DMS114 treated with DMSO at 0.1 percent for 48 hours (cell line): ENCODE data around the gene OR1J2.
"Not testable (repeated sequence)": the region's sequence is repeated elsewhere in the genome, so short reads cannot be mapped to it uniquely, and the experiment has no call there.

Source experiments
- DNase-seq: peaks from one replicate; lab custom pipeline; 2025; ENCODE audit not compliant: unreplicated experiment; lab: John Stamatoyannopoulos, UW

OR1J2 gene, protein sequence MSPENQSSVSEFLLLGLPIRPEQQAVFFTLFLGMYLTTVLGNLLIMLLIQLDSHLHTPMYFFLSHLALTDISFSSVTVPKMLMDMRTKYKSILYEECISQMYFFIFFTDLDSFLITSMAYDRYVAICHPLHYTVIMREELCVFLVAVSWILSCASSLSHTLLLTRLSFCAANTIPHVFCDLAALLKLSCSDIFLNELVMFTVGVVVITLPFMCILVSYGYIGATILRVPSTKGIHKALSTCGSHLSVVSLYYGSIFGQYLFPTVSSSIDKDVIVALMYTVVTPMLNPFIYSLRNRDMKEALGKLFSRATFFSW

DNA sequence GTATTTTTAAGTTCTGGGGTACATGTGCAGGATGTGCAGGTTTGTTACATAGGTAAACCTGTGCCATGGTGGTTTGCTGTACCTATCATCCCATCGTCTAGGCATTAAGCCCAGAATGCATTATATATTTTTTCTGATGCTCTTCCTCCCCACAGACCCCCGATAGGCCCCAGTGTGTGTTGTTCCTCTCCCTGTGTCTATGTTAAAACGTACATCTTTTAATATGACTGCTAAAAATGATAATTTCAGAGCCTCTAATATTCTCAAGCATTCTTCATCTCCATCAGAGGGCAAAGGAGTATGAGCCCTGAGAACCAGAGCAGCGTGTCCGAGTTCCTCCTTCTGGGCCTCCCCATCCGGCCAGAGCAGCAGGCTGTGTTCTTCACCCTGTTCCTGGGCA lies at the start of gene OR1J2:
Gene OR1J2, plus strand, starts transcription at position 301 of the 400 bp plus-strand sequence. Its CDS starts 0 bp downstream, at position 301.
- DNase-seq = no peak

DNA sequence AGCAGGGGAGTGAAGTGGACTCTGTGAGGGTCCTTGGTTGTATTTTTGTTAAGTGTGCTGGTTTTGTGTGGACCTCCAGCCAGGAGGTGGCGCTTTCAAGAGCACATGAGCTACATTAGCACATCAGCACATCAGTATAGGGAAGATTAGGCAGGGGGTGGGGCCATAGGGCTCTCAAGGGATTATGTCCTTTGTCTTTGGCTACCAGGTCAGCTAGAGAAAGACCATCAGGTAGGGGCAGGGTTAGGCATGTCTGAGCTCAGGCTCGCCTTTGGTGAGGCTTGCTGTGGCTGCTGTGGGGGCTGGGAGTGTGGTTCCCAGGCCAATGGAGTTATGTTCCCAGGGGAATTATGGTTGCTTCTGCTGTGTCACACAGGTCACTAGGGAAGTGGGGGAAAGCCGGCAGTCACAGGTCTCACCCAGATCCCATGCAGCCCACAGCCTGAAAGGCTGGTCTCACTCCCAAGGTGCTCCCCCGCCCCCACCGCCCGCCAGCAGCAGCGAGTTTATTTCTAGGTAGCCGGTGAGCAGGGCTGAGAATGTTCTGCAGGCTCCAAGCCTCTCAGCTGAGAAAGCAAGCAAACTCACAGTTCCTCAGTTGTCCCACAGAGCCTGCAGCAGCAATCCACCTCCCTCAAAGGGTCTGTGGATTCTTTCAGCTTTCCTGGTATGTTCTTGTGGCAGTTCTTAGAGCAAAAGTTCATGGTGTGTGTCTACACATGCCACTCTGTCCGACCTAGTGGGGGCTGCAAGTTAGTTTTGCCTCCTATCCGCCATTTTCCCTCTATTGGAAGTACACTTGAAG lies 46.6 kb upstream of the OR1J2 start:
- DNase-seq = no peak

DNA sequence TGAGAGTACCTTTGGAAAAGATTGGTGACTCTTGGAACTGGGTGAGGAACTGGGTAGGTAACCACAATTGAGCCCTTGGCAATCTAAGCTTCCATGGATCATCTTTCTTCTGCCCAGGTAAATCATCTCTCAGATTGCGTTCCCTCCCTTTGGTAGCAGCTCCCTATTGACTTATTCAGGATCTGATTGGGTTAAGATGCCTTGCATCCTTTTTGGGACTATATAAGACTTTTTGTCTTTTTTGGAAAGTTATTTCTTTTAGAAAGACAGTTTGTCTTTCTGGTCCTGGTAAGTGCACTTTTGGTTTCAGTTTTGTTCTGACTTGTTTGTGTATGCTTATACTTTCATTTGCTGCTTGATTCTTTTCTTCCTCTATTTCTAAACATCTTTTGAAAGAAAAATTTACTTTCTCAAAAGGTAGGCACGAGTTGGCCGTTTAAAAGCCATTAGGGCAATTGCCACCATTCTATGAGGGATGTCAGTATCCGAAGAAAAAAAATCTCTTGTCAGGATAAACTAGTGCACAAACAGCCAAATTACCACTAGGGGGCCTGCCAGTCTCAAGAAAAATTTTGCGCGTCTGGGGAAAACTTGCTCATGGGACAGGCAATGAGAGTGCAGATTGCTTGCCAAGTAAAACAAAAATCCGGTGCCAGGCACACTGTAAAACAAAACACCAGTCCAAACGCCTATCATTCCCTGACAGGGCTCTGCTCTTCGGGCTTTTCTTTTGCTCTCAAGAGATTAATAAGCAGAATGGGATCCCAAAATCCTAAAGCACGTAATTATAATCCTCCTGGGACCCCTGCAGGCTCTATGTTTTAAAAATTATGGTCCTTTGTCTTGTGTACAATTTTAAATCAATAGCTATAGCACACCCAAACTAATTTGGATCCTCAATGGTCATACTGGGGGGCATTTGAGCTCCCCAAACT lies 45.7 kb upstream of the OR1J2 start:
- DNase-seq = peak; percentile 83

DNA sequence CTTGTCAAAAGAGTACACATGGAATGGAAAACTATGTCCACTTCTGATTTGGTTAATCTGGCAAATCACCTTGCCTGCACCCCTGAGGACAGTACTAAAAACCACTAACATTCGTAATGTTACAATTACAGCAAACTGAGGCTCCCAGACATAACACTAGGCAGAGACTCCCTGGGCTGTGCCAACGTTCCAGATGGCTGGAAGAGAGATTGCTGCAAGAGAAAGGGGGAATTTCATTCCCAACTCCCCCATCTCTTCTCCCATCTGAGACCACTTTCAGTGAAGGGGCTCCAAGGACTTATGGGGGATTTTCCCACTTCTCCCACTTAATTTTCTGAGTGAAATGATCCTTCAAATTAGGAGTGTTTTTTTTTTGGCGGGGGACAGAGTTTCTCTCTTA lies 44.1 kb upstream of the OR1J2 start:
- DNase-seq = no peak

DNA sequence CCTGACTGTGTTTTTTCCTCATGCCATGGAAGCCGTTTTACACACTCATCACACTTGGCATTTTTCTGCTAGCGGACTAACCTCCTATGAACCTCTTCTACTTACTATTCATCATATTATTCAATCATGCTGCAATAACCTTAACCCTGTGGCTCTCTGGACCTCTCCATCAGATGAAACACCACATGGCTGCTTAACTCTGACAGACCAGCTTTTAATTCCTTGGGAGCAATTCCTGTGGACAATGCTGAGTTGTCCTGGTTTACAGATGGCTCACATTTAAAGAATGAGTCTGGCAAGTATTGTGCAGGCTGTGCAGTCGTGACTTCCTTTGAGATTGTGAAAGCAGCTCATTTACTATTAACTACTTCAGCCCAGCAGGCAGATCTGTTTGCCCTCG lies 41.9 kb upstream of the OR1J2 start:
- no peak for DNase-seq

DNA sequence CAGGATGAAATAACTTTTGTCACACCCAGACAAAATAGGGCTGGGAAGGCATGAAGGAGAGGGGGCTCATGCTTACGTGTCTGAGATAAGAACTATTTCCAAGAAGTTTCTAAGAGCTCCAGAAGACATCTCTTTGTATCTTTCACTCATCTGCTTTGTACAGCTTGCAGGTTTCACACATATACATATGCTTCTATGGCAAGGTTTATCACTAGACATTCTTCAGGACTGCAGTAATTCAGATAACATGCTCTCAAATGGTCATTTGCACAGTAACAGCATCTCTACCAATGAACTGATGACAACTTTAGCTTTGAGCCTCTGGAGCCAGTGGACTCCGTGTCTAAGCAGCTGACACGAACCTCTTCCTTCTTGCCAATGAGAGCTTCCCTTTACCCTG lies 36.0 kb upstream of the OR1J2 start:
- no peak for DNase-seq

DNA sequence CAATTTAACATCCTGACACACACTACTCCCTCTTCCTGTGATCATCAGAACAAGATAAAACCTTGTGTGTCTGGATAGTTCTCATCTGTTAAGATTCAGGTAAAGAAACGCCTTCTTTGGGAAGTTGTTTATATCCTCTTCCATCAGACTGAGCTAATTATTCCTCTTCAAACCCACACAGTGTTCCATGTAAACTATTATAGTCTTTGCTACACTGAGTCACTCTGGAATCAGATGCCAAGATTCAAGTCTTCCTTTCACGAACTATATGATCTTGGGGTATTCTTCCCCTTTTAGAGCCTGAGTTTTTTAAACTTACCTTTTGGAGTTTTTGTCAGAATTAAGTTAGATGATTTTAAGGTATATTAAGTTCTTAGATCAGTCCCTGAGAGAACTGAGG lies 34.9 kb upstream of the OR1J2 start:
- DNase-seq = no peak

DNA sequence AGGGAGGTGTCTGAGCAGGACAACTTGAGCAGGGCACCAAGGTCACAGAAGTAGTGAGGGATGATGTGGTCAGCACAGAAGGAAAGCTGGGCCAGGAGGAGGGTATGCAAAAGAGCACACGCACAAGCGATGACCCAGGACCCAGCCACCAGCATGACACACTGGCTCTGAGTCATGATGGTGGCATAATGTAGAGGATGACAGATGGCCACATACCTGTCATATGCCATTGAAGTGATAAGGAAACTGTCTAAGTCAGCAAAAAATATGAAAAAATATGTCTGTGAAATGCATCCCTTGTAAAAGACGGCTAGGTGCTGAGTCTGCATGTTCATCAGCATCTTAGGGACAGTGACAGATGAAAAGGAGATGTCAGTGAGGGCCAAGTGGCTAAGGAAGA lies 33.3 kb upstream of the OR1J2 start:
- DNase-seq = no peak

DNA sequence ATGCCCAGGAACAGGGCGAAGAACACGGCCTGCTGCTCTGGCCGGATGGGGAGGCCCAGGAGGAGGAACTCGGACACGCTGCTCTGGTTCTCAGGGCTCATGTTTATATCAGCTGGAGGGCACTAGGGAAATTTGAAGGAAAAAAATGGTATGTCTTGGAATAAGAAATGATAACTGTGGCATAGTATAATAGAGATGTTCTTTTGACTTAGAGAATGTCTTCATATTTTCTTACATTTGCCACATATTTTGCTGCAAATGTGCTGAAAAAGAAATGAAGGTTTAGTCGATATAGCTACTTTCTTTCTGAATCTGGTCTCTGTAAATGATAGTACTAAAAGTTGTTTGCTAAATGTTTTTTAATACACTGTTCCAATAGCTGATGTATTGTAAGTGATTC lies 32.8 kb upstream of the OR1J2 start, which contains the start of gene OR1J1:
Gene OR1J1, minus strand, starts transcription at position 101 of the 400 bp plus-strand sequence. Its CDS starts 0 bp downstream, at position 101.
- DNase-seq = no peak

DNA sequence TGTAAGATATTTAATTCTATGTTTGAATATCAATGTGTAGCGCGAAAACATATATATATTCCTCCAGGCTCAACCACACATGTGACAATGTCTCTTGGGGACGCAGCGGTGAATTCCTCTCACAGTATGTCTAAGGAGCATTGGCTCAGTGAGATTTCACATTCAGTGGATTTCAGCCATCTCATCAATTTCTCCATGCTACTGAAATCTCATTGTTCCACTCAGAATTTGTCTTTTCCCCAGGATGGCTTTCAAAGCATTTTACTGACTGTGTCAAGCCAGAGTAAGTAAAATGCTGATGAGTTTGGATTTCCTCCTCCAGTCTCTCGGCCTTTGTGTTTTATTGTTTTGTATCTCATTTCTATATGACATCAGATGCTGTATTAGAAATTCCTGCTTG lies 31.5 kb upstream of the OR1J2 start:
- DNase-seq = no peak

DNA sequence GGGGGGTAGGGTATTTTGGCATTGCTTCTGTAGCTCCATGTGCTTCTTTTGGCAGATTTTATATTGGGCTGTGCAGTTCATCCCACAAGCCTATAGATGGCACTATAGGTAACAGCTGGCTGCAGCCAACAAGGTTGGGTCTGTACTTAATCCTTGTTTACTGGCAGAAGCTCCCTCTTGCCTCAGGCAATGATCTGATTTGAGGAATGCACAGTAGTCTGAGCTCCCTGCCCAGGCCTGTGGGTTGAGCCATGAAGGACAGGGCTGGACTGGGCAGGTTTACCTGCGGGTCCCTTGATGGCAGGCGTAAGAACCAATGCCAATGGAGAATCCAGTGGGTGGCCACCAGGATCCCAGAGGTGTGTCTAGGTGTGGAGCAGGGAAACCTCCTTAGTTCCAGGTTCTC lies 11.7 kb upstream of the OR1J2 start:
- DNase-seq = no peak

DNA sequence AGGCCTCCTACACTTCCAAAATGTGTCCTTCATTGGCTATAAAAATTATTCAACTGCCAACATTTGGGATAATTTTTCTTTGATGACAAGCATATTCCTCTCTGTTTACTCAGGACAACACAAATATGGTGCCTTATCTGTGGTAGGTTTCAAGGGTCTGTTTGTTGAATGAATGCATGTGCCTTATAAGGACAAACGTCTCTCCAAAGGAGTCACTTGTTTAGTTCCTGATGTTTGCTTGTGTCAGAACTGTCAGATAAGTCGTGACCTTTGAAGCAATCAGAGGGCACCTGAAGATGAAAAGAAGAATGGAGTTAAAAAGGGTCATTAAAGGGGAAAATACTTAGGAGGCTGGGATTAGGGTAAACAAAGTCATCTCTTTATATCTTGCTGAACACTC lies 3.6 kb upstream of the OR1J2 start:
- DNase-seq = no peak

DNA sequence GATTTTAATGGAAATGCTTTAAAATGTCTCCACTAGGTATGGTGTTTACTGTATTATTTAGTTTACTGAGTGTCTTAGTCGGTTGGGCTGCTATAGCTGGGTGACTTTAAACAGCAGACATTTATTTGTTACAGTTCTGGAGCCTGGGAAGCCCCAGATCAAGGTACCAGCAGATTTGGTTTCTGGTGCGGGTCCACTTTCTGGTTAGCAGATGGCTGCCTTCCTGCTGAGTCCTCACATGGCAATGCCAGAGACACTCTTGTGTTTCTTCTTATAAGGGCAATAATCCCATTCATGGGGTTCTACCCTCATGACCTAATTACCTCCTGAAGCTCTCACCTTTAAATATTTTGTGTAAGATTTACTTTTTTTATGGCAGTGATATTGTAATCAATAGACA lies 7.6 kb downstream of the OR1J2 start:
- no peak for DNase-seq

DNA sequence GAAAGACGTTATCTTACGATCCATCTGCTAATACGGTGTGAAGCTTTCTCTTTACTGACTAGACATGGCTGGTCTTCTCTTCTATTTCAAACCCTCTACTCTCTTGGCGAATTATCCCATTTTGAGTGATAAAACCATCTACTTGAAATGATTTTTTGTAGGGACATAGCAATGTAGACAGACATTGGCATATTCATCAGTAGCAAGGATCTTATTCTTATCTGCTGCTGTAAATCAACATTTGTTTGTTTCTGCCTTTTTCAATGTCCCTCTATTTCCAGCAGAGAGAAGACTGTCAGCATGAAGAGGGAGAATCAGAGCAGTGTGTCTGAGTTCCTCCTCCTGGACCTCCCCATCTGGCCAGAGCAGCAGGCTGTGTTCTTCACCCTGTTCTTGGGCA lies 8.2 kb downstream of the OR1J2 start, which contains the start of gene OR1J4:
Gene OR1J4, plus strand, starts transcription at position 301 of the 400 bp plus-strand sequence. Its CDS starts 0 bp downstream, at position 301.
- no peak for DNase-seq

DNA sequence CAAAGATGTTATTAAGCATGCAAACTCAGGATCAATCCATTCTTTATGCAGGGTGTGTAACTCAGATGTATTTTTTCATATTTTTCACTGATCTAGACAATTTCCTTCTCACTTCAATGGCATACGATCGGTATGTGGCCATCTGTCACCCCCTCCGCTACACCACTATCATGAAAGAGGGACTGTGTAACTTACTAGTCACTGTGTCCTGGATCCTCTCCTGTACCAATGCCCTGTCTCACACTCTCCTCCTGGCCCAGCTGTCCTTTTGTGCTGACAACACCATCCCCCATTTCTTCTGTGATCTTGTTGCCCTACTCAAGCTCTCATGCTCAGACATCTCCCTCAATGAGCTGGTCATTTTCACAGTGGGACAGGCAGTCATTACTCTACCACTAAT lies 8.8 kb downstream of the OR1J2 start:
- DNase-seq = no peak

DNA sequence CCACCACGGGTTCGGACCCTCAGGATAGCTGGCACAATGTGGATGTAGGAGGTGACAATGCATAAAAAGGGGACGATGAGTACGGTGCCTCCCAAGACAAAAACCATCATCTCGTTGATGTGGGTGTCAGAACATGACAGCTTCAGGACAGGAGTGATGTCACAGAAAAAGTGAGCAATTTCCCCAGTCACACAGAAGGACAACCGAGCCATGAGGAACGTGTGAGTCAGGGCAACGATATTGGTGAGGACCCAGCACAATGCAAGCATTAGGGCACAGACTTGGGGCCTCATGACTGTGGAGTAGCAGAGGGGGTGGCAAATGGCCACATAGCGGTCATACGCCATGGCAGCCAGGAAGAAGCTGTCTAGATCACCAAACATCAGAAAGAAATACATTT lies 16.0 kb downstream of the OR1J2 start:
- DNase-seq = no peak

DNA sequence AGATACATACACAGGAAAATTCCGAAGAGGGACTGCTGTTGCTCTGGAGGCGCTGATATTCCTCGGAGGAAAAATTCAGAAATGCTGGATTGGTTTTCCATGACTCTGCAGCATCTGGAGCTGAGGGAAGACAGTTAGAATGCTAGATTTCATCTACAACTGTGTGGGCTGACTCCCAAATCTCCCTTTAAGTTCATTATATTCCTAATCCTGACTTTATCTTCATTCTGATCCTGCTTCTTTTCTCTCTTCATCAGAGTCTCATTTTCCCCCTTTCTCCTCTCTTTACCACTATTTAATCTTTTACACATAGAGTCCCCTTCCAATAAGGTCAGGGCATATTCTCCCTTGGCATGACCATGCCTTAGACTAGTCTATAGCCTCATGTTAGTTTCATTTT lies 16.6 kb downstream of the OR1J2 start, which contains the start of gene OR1N1:
Gene OR1N1, minus strand, starts transcription at position 101 of the 400 bp plus-strand sequence. Its CDS starts 0 bp downstream, at position 101.
- no peak for DNase-seq

DNA sequence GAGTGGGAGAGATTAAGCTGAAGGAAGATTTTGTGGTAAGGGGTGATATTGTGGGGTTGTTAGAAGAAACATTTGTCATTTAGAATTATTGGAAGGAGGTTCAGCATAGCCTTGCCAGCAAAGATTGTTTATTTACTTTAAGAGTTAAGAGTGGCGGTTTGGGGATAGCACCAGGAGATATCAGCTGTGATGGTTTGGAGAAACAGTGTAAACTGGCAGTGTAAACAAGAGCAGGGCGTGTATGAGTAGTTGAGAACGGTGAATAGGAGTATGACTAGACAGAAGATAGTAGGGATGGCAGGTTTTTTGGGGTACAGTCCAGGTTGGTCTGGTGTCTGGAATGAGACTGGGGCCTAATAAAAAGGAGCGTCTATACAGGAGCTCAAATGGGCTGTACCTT lies 20.6 kb downstream of the OR1J2 start:
- not testable (repeated sequence) for DNase-seq

DNA sequence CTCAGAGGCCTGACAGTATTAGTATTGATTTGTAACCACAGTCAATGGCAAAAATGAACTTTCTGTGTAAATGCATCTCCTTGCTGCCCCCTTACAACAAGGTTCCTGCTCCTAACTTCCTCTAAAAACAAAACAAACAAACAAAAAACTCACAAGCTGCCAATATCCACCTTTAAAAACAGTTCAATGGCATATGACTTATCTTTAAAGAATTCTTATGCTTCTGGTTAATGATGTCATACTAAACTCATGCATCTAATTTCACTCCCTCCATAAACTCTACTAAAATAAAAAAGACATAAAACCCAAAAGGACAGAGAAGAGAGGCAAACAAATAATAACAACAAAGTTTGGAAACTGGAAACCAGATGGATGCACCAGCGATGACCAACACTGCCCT lies 25.5 kb downstream of the OR1J2 start:
- DNase-seq = no peak

DNA sequence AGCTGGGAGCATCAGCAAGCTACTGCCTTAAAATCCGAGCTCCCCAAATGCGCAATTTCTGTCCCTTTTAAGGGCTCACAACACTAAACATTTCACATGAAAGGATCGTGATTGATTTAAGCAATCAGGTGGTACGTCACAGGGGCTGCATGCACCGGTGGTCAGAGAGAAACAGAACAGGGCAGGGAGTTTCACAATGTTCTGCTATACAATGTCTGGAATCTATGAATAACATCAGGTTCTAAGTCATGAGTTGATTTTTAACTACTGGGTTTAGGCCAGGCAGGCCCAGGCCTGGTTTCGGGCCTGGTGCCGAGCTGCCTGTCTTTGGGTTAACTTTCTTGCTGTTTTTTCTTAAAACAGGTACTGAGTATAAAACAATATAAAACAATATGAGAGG lies 26.5 kb downstream of the OR1J2 start:
- not testable (repeated sequence) for DNase-seq

DNA sequence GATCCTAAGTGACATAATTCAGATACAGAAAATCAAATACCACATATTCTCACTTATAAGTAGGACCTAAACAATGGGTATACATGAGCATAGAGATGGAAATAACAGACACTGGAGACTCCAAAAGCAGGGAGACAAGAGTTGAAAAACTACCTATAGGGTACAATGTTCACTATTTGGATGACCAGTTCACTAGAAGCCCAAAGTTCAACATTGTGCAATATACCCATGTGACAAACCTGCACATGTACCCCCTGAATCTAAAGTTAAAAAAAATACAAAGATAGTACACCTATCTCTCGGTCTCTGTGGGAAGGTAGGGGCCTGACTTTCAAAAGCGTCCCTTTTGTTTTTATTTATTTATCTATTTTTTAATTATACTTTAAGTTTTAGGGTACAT lies 28.2 kb downstream of the OR1J2 start:
- no peak for DNase-seq
